HG02981 (cell line): ENCODE results near the gene NCR1.
"Not testable (repeated sequence)": the region's sequence is repeated elsewhere in the genome, so short reads cannot be mapped to it uniquely, and the experiment has no call there.

Source experiments
- ATAC-seq: cut with Tn5 transposase; IDR thresholded peaks from one replicate; pipeline ENCODE4 v1.9.1; 2021; ENCODE audit warnings: mild to moderate bottlenecking, moderate library complexity; ENCODE audit not compliant: unreplicated experiment

The NCR1 gene

GRCh38 chr19:54905803-54906511 lies at the start of gene NCR1:
Gene NCR1 (plus strand): TSS chr19:54906148. CDS start chr19:54906188, 40 bp downstream.
- no peak for ATAC-seq

DNA sequence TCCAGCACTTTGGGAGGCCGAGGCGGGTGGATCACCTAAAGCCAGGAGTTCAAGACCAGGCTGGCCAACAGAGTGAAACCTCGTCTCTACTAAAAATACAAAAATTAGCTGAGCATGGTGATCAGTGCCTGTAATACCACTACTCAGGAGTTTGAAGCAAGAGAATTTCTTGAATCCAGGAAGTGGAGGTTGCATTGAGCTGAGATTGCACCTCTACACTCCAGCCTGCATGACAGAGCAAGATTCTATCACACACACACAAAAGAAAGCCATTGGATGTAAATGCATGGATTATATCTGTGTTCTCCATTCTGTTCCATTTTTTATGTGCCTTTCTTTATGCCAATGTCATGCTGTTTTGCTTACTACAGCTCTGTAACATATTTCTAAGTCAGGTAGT lies 47.5 kb upstream of the NCR1 start:
- not testable (repeated sequence) for ATAC-seq

- ATAC-seq, result not testable (repeated sequence)
These were observed 46.5 kb upstream of the NCR1 start for GRCh38 chr19:54859421-54859820.

GRCh38 chr19:54863459-54863858 lies 42.5 kb upstream of the NCR1 start:
- not testable (repeated sequence) for ATAC-seq

GRCh38 chr19:54871696-54872095 lies 34.3 kb upstream of the NCR1 start:
- no peak for ATAC-seq

DNA sequence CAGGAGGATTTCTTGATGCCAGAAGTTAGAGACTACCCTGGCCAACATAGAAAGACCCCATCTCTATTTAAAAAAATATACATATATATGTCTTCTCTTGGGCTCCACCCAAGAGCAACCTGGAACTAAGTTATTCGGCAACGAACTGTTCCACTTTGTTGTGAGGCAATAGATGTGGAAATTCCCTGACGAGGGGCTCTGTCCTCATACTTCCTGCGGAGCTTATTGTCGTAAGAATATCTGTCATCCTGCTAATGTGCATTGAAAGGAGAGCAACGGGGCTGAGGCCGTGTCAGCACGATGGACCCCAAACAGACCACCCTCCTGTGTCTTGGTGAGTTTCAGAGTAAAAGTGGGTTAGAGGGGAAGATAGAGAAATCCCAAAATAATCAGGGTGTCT lies 32.0 kb upstream of the NCR1 start, which contains the start of gene FCAR:
TSS of gene FCAR (plus strand) at position 246 of the 400 bp plus-strand sequence. CDS start at position 301, 55 bp downstream.
- ATAC-seq, result no peak

DNA sequence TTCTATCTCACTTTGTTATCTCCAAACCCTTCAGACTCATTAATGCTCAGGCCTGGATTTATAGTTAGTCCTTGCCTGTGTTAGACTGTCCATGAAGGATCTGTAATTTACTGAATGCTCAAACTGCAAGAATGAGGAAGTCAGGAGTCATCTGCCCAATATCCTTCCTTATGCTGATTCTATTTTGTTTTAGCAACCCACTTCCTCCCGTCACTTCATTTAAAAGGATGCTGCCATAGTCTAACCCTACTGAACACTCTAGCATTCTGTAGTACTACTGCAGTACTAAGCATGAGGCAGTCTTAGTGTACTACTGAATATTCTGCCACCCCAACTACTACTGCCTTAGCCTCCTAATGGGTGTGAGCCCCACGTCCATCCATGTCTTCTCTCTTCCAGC lies 30.4 kb upstream of the NCR1 start:
- no peak for ATAC-seq

DNA sequence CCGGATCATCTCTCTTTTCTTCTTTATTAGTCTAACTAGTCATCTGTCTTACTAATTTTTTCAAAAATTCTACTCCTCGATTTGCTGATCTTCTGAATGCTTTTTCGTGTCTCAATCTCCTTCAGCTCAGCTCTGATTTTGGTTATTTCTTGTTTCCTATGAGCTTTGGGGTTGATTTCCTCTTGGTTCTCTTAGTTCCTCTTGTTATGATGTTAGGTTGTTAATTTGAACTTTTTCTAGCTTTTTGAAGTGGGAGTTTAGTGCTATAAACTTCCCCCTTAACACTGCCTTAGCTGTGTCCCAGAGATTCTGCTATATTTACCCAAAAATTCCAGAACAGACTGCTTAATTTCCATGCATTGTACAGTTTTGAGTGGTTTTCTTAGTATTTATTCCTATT lies 28.5 kb upstream of the NCR1 start:
- no peak for ATAC-seq

- ATAC-seq, result no peak
These were observed 24.1 kb upstream of the NCR1 start for GRCh38 chr19:54881884-54882283.

- ATAC-seq, result no peak
These were observed 23.2 kb upstream of the NCR1 start for GRCh38 chr19:54882758-54883157.

GRCh38 chr19:54883228-54883627 lies 22.7 kb upstream of the NCR1 start:
- ATAC-seq, result no peak

GRCh38 chr19:54888239-54888638 lies 17.7 kb upstream of the NCR1 start:
- no peak for ATAC-seq

- ATAC-seq, result no peak
These were observed 16.4 kb upstream of the NCR1 start for GRCh38 chr19:54889566-54889965.

DNA sequence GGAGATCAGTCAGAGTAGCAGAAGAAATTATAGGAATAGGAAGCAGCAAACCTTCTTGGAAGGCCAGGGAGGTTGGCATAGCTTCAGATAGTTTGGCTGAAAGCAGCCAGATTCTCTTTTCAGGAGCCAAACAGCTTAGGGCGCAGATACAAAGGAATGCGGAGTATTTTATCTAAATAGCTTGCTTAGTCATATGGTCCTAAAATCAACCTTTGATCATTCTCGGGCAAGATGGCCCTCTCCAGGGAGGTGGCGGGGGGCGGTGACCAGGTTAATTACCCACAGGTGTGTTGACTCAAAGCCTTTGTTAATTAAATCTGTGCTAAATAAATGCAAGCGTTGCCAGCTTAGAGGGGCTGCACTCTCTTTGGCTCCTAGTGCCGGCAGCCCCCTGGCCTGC lies 12.5 kb upstream of the NCR1 start:
- ATAC-seq, result no peak

DNA sequence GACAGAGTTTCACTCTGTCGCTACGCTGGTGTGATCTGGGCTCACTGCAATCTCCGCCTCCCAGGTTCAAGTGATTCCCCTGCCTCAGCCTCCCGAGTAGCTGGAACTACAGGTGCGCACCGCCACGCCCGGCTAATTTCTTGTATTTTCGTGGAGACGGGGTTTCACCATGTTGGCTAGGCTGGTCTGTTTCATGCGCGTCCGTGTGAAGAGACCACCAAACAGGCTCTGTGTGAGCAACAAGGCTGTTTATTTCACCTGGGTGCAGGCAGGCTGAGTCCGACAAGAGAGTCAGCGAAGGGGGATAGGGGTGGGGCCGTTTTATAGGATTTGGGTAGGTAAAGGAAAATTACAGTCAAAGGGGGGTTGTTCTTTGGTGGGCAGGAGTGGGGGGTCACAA lies 11.8 kb upstream of the NCR1 start:
- ATAC-seq, result not testable (repeated sequence)

DNA sequence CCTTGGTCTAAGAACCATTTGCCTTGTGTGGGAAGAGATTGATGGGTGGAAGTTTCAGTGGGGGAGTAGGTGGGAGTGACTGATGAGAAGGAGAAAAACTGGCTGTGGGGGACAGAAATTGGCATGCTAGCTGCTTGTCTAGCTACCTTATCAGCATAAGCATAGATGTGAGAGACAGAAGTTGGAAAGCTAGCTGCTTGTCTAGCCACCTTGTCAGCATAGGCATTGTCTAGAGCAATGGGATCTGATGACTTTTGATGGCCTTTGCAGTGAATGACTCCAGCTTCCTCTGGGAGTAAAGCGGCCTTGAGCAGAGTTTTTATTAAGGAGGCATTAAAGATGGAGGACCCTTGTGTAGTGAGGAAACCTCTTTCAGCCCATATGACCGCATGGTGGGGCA lies 9.9 kb upstream of the NCR1 start:
- ATAC-seq, result no peak

DNA sequence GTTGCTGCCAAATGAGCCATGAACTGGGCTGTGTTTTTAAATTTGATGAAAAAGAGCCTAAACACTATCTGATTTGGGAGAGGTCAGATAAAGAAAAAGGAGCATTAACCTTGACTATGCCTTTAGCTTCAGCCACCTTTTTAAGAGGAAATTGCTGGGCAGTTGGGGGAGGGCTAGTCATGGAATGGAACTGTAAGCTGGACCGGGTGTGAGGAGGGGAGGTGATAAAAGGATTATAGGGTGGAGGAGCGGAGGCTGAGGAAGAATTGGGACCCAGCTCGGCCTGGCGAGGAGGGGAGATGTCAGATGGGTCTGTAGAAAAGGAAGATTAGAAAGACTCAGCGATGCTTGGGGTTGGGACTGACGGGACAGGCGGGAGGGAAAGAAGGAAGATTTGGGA lies 7.3 kb upstream of the NCR1 start:
- ATAC-seq, result not testable (repeated sequence)

DNA sequence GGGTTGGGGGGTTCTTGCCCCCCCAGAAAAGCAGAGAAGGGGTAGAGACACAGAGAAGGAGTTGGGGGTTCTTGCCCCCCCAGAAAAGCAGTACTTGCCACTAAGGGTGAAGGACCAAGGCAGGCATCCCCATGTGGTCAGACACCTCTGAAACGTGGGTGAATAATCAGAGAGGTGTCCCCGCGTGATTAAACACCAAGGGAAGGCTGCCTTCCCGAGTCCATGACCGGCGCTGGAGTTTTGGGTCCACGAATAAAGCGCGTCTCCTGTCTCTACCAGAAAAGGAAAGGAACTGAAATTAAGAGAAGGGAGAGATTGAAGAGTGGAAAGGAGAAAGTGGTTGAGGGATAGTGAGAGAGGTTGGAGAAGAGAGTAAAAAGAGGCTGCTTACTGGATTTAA lies 6.3 kb upstream of the NCR1 start:
- ATAC-seq, result not testable (repeated sequence)

DNA sequence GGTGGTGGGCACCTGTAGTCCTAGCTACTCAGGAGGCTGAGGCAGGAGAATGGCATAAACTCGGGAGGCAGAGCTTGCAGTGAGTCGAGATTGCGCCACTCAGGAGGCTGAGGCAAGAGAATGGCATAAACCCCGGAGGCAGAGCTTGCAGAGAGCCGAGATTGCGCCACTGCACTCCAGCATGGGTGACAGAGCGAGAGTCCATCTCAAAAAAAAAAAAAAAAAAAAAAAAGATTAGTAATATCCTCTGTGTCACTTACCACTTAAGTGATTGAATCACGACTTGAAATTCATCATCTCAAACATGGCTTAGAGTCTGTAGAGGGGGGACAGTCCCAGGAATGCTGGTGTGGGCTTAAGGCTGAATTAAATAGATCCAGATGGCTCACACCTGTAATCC lies 4.8 kb upstream of the NCR1 start:
- ATAC-seq, result not testable (repeated sequence)

- ATAC-seq, result no peak
These were observed 3.9 kb upstream of the NCR1 start for GRCh38 chr19:54902061-54902460.

DNA sequence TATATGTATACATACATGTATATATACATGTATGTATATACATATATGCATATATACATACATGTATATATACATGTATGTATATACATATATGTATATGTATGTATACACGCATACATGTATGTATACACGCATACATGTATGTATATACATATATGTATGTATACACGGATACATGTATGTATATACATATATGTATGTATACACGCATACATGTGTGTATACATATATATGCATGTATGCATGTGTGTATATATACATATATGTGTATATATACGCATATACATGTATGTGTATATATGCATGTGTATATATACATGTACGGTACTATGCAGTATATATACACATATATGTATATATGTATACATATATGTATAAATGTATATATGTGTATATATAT lies 2.6 kb upstream of the NCR1 start:
- no peak for ATAC-seq

DNA sequence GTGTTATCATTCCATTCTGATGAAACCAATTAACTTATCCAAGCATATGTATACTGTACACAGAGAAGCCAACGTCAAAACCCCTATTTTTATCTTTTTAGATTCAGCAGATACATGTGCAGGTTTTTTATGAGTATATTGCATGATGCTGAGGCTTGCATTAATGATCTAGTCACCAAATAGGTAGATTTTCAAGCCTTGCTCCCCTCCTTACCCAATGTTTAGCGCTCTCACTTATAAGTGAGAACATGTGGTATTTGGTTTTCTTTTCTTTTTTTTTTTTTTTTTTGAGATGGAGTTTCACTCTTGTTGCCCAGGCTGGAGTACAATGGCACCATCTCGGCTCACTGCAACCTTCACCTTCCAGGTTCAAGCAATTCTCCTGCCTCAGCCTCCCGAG lies 1.7 kb upstream of the NCR1 start:
- not testable (repeated sequence) for ATAC-seq

- no peak for ATAC-seq
These were observed 536 bp upstream of the NCR1 start for GRCh38 chr19:54905421-54905802.
